GM18868 (cell line): ENCODE results near the gene PARVG.
A peak's percentile ranks its signal among the peaks of the same experiment; 100 is the strongest.

Experiments
- ATAC-seq: cut with Tn5 transposase; IDR thresholded peaks from one replicate; pipeline ENCODE4 v1.9.1; 2021; ENCODE audit warnings: mild to moderate bottlenecking, moderate library complexity; ENCODE audit not compliant: unreplicated experiment

Gene PARVG

GRCh38 chr22:44179196-44179988 lies 1.3 kb upstream of the PARVG start:
- no peak for ATAC-seq

GRCh38 chr22:44179989-44180705 lies 578 bp upstream of the PARVG start:
- ATAC-seq, result no peak

- ATAC-seq, result peak; percentile 32
These were observed 547 bp downstream of the PARVG start for GRCh38 chr22:44181033-44181911.

- peak; percentile 15 for ATAC-seq
These were observed 1.3 kb downstream of the PARVG start for GRCh38 chr22:44181912-44182587.

DNA sequence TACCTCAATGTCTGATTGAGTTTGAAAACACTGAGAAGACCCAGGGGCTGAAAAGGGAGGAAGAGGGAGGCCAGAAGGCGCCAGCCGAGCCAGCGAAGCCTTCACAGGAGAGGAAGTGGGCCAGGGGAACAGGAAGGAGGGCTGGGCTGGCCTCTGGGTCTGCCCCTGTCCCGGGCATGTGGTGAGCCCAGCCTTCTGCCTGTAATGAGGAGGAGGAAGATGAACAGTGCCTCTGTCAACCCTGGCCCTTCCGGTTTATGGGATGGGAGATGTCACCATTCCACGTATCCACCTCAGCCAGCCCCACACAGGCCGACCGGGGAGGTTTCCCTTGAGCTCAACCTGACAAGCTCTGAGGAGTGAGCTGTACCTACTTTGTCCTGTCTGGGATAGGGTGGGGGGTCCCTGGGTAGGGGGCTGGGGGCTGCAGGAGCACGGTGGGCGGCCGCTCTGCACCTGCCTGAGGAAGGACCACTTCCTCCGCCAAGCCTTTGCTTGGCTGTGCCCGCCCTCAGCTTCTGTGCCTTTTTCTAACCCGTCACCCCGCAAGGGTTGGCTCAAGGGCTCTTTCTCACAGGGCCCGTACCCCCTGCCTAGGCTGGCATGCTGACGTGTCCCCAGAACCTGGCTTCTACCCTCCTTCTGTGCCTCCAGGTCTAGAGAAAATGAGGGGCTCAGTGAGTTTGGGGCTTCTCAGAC lies 2.0 kb downstream of the PARVG start:
- no peak for ATAC-seq

DNA sequence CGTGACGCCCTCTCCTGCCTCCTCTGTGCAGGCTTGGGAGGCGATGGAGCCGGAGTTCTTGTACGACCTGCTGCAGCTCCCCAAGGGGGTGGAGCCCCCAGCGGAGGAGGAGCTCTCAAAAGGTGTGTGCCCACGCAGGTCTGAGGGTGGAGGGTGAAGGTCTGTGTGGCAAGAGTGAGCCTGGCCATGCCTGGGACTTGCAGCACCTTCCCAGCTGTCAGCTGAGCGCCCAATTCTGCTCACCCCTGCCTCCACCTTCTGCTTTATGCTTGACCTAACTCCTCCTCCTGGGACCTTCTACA lies 2.5 kb downstream of the PARVG start:
- ATAC-seq, result no peak

- ATAC-seq, result no peak
These were observed 3.3 kb downstream of the PARVG start for GRCh38 chr22:44184006-44184405.

GRCh38 chr22:44185237-44186120 lies 4.8 kb downstream of the PARVG start:
- no peak for ATAC-seq

DNA sequence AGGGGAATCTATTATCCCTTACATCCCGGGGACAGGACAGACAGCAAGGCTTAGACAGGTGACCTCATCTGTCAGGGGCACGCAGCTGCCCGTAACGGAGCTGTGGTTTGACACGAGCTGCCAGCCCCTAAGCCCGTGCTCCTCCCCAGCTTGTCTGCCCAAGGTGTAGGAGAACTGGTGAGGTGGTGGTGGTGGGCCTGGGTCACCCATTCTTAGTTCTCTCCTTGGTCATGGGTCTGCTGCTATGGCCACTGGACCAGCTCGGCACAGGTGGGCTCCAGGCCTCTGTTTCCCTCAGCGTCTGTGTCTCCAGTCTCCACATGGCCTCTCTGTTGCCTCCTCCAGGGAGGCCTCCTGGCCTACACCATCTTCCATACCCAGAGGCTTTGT lies 5.4 kb downstream of the PARVG start:
- no peak for ATAC-seq

- no peak for ATAC-seq
These were observed 6.0 kb downstream of the PARVG start for GRCh38 chr22:44186737-44187136.

DNA sequence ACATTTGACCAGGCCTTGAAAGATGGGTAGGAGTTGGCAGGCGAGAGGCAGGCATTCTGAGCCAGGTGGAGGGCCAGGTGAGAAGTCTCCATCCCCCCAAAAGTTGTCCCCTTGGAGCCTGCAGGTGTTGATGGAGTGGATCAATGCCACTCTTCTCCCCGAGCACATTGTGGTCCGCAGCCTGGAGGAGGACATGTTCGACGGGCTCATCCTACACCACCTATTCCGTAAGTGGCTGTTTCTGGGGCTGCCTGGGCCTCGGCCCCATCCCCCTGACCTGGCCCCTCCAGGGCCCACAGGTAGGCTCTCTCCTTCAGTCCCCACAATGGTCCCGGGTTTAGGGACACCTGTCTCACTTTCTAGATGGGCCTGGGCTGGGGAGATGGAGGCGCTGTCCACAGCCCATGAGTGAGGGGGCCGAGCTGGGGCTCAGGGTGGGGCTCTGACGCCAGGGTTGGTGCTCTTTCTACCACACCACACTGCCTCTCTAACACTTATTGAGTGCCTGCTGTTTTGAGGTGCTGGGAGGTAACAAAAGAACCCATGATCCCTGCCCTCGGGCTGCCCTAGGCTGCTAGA lies 7.0 kb downstream of the PARVG start:
- no peak for ATAC-seq

GRCh38 chr22:44188316-44188715 lies 7.6 kb downstream of the PARVG start:
- no peak for ATAC-seq

- no peak for ATAC-seq
These were observed 8.4 kb downstream of the PARVG start for GRCh38 chr22:44188986-44189630.

DNA sequence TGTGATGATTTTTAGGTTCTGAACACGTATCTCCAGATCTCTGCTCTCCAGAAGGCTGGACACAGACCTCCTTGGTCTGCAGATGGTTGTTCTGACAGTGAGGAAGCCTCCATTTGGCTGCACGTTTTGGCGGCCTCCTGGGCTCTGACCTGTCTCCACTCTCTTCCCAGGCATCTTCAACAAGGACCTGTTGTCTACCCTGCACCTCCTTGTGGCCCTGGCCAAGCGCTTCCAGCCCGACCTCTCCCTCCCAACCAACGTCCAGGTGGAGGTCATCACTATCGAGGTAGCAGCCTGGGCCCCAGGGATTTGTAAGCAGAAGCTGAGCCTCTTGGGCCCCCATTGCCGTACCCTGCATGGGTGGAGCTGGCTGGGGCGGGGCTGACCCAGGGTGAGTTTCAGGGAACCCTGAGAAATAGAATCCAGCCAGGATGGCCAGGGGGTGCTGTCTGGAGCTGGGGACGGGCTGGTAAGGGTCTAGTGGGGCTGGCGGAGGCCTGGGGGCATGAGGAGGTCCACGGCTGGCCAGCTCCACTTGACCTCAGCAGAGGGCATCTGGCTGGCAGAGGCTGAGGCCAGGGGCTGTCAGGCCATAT lies 9.8 kb downstream of the PARVG start:
- no peak for ATAC-seq

GRCh38 chr22:44191036-44191454 lies 10.3 kb downstream of the PARVG start:
- ATAC-seq, result peak; percentile 63

GRCh38 chr22:44192098-44192815 lies 11.5 kb downstream of the PARVG start:
- no peak for ATAC-seq

DNA sequence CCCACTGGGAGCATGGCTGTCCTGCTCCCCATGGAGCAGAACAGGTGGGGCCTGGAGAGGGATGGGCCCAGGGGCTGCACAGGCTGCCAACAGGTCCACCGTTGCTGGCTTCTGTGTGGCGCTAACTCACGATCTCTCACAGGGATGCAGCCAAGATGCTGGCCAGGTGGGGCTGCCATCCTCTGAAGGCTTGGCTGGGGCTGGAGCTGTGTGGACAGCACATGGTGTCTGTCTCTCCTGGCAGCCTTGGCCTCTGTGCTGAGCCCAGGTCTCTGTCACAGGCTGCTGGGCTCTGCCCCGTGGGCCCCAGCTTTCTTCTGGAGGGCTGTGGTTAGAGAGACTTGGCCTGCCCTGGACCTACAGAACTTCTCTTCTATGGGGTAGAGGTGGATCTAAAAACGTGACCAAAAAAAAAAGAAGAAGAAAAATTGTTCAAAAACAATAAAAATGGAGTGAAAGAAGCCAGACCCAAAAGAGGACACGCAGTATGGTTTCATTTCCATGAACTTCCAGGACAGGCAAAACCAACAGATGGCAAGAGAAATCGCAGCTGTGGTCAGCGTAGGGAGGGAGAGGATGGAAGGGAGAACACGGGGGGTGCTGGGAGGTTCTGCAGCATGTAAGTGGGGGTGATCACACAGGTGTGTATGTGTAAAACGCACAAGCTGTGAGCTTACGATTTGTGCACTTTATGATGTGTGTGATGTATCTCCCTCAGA lies 12.2 kb downstream of the PARVG start:
- no peak for ATAC-seq
